Right renal pelvis (tissue), 4 donors: ENCODE data around the gene RETREG2. TPM values are rescaled to one million over a fixed set of nuclear protein-coding genes. Genes with fewer than 3 reads are reported as not detected.
"Not testable (repeated sequence)": the region's sequence is repeated elsewhere in the genome, so short reads cannot be mapped to it uniquely, and the experiment has no call there.

Experiments used
- DNase-seq, 4 donors: peaks; one replicate each; pipeline ENCODE4 v3.0.0-alpha.2; 2013; ENCODE audit warnings: low read depth in 4 of 4, low spot score in 3 of 4, missing footprints in 1 of 4
- polyA plus RNA-seq, 4 donors: library from polyadenylated mRNA; unstranded; fragments of 120-200 nt; gene quantifications; one replicate each; pipeline ENCODE4 v1.2.1, GENCODE V29; 2013; ENCODE audit not compliant: insufficient read length in 4 of 4

Gene RETREG2
- polyA plus RNA-seq, 4 donors = 110 to 129 (median 121) TPM

GRCh38 chr2:219184121-219184520 is 6.0 kb downstream of the RETREG2 start:
- DNase-seq = no peak

GRCh38 chr2:219186754-219187456 is 8.8 kb downstream of the RETREG2 start:
- no peak for DNase-seq

- no peak for DNase-seq
These were observed 19.3 kb downstream of the RETREG2 start for GRCh38 chr2:219197388-219197787.

GRCh38 chr2:219198974-219199373 is 20.9 kb downstream of the RETREG2 start:
- no peak for DNase-seq

GRCh38 chr2:219199470-219200211 is 21.6 kb downstream of the RETREG2 start:
- no peak for DNase-seq

- DNase-seq = not testable (repeated sequence)
These were observed 22.6 kb downstream of the RETREG2 start for GRCh38 chr2:219200502-219201326.

DNA sequence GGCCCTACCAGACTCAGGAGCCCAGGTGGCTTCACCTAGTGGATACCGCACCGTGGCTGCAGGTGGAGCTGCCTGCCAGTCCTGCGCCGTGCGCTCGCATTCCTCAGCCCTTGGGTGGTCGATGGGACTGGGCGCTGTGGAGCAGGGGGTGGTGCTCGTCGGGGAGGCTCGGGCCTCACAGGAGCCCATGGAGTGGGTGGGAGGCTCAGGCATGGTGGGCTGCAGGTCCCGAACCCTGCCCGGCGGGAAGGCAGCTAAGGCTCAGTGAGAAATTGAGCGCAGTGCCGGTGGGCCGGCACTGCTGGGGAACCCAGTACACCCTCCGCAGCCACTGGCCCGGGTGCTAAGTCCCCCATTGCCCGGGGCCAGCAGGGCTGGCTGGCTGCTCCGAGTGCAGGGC is 23.3 kb downstream of the RETREG2 start:
- DNase-seq = not testable (repeated sequence)

GRCh38 chr2:219204425-219205164 is 26.5 kb downstream of the RETREG2 start:
- DNase-seq = no peak

- DNase-seq = no peak
These were observed 27.1 kb downstream of the RETREG2 start for GRCh38 chr2:219205165-219205538.

- no peak for DNase-seq
These were observed 27.9 kb downstream of the RETREG2 start for GRCh38 chr2:219205981-219206327.

DNA sequence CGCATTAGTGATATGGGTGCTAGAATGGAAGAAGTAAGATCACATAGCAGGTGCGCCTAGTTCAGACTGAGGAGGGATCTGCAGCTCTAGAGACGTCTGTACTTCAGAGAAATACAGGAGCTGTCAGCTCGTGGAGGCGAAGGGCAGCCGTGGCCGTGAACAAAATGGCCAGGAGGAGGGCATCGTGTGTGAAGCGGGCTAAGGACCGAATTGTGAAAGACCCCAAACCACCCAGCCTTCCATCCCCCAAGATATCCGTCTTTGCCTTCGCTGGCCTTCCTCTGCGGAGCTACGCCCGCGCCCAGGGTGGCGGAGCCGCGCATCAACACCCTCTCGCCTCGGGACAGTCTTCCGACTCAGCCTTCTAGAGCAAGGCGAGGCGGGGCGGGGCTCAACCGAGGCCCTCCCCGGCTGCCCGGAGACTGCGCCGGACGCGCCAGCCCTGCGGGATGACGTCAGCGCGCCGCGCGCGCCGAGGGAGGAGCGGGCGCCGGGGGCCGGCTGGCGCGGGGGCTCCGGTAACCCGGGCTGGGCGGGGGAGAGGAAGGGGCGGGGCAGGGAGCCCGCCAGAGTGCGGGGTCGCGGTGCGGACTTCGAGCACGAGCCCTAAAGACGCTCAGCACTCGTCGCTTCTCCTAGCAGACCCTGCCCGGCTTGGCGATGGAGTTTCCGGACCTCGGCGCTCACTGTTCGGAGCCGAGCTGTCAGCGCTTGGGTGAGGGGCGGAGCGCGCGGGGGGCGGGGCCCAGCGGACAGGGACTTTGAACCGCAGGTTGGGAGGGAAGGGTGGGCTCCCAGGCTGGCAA is 28.5 kb downstream of the RETREG2 start, which contains the start of gene ZFAND2B:
Gene ZFAND2B (plus strand): TSS at position 455 of the 806 bp plus-strand sequence. CDS start 206 bp downstream, at position 661.
- peak; percentile 91 to 94 (median 93) for DNase-seq

DNA sequence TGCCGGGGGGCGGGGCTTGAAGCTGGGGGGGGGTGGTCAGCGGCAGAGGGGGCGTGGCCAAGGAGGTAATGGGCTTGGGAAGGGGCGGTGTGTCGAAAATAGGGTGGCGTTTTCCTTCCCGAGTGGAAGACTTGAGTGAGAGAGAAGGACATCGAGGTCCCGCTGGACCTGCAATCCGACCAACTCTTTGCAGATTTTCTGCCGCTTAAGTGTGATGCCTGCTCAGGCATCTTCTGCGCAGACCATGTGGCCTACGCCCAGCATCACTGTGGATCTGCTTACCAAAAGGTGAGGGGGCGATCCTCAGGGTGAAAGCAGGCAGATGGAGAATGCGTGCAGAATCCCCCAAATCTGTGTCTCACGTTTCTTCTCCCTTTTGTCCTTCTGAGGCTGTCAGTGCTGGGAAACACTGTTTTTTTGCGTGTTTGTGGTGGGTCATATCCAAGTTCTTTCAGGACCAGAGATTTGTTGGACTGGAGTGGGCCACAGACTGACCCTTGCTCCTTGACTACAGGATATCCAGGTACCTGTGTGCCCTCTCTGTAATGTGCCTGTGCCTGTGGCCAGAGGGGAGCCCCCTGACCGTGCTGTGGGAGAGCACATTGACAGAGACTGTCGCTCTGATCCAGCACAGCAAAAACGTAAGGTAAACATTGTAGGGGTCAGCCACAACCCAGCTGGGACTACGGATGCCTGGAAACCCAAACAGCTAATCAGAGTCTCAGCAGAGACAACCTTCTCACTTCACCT is 29.2 kb downstream of the RETREG2 start:
- DNase-seq = no peak

- DNase-seq = no peak
These were observed 30.0 kb downstream of the RETREG2 start for GRCh38 chr2:219207884-219208740.

GRCh38 chr2:219209236-219210195 is 31.4 kb downstream of the RETREG2 start:
- no peak for DNase-seq

DNA sequence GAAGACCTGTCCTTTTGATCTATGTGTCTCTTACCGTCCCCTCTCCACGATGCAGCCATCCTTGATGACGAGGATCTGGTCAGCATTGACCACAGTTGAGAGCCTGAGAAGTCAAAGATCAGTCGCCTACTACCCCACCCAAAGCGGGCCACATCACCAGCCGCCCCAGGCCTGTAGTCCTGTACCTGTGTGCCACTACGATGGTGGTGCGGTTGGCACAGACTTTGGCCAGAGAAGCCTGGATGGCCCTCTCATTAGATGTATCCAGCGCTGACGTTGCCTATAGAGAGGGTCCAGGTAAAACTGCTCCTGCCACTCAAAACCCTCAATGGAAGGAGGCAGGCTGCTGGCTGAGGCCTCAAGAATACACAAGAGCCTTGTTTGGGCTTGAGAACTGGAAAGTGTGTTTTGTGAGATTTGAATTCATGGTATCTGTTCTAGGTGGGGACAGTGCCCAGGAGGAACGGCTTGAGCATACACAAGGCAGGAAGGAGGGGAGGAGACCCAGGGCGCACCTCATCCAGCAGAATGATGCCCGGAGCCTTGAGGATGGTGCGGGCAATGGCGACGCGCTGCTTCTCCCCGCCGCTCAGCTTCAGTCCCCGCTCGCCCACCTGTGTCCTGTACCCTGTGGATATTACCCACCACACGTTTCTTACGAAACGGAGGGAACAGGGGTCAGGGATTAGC is 32.3 kb downstream of the RETREG2 start:
- DNase-seq = no peak

GRCh38 chr2:219210886-219211362 is 32.8 kb downstream of the RETREG2 start:
- no peak for DNase-seq
